ENCODE data around the gene PTAFR.

PTAFR gene

DNA sequence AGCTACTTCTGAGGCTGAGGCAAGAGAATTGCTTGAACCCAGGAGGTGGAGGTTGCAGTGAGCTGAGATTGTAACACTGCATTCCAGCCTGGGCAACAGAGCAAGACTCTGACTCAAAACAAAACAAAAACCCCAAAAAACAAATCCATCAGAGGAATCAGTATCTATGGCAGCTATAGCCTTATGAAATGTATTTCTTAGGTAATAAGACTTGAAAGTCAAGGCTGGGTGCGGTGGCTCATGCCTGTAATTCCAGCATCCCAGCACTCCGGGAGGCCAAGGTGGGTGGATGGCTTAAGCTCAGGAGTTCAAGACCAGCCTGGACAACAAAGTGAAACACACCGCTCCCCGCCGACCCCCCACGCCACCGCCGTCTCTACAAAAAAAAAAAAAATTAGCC is 56.9 kb downstream of the PTAFR start:
- DNase-seq (ENCODE audit: low read depth in 3 of 3) = no peak

DNA sequence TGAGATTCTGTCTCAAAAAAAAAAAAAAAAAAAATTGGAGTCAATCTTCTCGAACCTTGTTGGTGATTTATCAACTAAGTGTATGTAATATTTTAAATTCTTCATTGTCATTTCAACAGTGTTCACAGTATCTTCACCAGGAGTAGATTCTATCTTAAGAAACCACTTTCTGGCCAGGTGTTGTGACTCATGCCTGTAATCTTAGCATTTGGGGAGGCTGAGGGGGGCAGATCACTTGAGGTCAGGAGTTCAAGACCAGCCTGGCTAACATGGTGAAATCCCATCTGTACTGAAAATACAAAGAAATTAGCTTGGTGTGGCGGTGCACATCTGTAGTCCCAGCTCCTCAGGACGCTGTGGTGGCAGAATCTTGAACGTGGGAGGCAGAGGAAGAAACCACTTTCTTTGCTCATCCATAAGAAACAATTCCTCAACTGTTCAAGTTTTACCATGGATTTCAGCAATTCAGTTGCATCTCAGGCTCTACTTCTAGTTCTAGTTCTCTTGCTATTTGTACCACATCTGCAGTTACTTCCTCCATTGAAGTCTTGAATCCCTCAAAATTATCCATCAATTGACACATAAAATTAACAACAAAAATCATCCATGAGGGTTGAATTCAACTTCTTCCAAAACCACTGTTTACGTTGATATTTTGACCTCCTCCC is 57.7 kb downstream of the PTAFR start:
- DNase-seq (ENCODE audit: low read depth in 3 of 3) = no peak

DNA sequence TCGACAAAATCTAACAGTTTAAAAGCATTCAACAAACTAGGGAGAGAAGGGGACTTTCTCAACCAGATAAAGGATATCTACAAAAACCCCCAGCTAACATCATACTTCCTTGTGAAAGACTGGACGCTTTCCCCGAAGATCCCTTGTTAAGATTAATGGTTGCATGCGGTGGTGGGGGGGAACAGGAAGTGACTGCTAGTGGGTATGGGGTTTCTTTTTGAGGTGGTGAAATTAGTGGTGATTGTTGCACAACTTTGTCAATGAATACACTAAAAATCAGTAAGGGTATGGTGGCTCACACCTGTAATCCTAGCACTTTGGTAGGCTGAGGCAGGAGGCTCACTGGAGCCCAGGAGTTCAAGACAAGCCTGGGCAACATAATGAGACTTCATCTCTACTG is 61.2 kb downstream of the PTAFR start:
- peak in 2 of 3 donors; percentile 8 to 32 for DNase-seq (ENCODE audit: low read depth in 3 of 3)

DNA sequence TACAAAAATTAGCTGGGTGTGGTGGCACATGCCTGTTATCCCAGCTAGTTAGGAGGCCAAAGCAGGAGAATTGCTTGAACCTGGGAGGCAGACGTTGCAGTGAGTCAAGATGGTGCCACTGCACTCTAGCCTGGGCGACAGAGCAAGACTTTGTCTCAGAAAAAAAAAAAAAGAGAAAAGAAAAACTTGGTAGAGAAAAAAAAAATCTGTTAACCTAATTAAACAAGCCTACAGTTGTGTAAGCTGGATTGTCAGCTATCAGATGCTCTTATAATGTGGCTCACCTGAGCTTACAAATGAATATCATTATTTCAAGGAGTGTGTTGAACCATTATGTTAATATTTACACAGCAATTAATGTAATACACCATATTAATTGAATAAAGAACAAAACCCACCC is 61.6 kb downstream of the PTAFR start:
- DNase-seq (ENCODE audit: low read depth in 3 of 3) = no peak

DNA sequence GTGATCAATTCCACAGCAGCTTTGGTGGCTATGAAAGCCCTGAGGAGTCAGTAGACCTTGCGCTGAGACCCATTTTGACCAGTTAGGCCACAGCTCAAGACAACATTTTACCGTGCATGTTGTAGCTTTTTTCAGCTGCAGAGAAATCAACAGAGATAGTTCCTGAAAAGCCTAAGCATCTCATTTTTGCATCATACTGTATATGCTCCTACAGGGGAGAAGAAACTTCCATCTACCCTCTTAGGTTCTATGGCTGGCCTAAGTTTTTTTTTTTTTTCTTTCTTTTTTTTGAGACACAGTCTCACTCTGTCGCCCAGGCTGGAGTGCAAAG is 63.3 kb downstream of the PTAFR start:
- no peak for DNase-seq (ENCODE audit: low read depth in 3 of 3)

DNA sequence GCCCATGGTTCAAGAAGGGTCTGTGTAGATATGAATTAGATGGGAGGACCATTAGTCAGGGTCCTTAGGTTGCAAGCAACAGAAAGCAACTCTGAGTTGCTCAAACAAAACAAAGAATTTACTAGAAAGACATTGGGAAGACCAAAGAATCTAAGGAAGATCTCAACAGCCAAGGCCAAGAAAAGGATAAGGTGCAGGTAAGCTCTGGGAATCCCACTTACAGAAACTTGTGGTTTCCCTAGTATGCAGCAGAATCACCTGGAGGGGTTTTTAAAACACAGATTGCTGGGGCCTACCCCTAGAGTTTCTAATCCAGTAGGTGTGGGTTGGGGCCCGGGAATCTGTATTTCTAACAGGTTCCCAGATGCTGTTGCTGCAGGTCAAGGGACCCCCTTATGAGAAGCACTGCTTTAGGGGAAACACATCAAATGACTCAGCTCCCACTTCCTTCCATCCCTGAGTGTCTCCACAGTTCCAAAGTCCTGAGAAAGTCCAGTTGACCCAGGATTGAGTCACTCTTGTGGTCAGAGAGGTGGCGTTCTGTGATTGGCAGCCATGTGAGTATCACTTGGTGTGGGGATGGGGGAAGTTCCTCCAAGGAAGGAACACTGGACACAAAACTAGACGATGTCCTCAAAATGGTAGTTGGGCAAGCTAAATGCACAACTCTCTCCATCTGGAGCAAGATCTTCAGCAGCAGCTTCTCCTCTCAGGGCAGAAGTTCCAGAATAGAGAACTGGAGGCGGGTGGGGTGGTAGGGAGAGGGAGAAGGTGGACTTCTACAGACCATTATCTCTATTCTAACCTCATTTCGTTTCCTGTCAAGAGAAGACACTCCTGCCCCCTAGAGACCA is 63.9 kb downstream of the PTAFR start:
- DNase-seq (ENCODE audit: low read depth in 3 of 3) = no peak

DNA sequence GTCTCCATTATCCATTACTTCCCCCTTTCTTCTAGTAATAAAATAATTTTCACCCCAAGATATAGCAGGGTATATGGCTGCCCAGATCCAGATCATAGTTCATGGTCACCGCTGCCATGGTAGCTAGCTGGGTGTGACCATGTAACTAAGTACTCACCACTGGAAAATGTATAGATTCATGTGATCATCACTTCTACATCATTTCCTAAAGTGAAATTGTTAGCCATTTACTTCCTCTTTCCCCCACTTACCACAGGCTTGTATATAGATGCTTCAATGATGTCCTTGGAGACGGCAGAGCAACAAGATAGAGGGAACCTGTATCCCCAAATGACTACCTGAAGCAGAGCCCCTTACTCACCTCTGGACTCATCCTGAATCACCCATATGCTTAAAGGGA is 65.3 kb downstream of the PTAFR start:
- DNase-seq (ENCODE audit: low read depth in 3 of 3) = no peak

DNA sequence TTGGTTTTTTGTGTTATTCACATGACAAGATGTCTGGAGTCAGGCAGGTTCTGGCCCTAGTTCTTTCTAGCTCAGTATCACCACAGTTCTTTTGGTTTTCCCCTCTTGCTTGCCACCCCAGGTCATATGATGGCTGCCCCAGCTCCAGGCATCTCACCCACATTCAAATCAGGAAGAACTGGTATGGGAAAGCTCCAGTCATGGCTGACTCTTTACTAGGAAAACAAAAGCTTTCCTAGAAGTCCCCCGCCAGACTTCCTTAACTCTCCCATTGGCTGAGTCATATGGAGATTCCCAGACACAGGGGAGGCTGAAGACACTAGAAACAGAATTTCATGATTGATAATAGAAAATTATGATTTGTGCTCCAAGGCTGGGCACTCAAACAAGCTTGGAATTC is 65.9 kb downstream of the PTAFR start:
- no peak for DNase-seq (ENCODE audit: low read depth in 3 of 3)

DNA sequence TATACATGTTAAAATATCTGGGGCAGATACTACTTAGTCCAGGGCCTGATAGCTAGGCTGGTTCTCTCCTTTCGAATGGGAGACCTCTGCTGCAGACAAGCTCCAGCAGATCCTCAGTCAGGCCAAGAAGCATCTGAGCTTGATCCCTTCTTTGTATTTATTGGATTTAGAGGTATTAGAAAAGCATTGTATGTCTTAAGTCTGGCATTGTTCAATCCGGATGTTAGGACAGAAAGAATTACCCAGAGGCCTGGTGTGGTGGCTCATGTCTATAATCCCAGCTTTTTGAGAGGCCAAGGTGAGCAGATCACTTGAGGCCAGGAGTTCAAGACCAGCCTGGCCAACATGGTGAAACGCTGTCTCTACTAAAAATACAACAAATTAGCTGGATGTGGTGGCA is 66.9 kb downstream of the PTAFR start:
- no peak for DNase-seq (ENCODE audit: low read depth in 3 of 3)

DNA sequence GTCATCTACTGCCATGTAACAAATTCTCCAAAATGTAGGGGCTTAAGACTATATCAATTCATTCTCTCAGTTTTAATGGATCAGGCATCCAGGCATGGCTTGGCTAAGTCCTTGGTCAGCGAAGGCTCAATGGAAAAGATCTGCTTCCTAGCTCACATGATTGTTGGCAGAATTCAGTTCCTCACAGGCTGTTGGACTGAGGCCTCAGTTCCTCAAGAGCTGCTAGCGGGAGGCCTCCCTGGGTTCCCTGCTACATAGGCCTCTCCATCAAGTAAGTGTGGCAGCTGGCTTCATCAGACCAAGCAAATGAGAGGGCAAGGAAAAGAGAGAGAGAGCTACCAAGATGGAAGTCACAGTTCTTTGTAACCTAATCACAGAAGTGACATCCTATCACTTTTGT is 68.5 kb downstream of the PTAFR start:
- DNase-seq (ENCODE audit: low read depth in 3 of 3) = no peak

DNA sequence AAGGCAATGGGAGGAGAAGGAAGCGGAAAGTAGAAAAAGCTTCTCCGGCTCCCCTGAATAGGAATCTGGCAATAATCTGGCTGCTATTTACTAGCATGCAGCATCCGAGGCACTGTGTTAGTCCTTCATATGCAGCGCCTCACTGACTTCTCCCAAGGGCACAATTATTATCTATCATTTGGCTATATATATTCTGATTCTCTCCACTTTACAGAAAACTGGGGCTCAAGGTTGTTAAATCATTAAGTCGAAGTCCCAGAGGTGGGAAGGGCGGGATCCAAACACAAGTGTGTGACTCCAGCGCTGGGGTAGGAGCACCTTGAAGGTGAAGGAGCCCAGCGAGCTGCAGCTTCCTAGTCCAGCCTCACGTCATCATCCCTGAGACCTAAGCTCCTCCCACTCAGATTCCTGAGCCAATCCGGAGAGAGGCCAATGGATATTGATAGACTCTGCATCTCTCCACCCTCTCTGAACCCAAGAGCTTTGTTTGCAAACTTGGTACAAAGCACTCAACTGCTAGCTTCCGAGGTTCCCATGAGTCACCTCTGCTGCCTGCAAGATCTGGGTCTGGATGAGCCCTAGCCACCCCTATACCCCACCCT is 71.5 kb downstream of the PTAFR start:
- DNase-seq (ENCODE audit: low read depth in 3 of 3) = no peak

DNA sequence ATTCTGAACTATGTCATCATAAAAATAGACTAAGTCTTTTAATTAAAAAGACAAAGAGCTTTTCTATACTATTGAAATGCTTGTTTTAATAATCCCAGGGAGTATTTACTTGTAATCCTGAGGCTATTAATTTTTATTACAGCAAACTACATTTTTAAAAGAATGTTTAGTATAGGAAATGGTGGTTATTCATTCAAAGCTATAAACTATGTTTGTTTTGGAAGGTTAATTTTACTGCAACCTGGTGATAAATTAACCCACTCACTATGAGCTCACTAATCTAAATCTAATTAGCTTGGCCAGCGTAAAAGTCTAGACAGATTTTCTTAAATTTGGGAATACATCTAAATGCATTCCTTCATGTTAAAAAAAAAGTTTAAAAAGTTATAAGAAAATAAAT is 74.3 kb downstream of the PTAFR start:
- DNase-seq (ENCODE audit: low read depth in 3 of 3) = no peak

DNA sequence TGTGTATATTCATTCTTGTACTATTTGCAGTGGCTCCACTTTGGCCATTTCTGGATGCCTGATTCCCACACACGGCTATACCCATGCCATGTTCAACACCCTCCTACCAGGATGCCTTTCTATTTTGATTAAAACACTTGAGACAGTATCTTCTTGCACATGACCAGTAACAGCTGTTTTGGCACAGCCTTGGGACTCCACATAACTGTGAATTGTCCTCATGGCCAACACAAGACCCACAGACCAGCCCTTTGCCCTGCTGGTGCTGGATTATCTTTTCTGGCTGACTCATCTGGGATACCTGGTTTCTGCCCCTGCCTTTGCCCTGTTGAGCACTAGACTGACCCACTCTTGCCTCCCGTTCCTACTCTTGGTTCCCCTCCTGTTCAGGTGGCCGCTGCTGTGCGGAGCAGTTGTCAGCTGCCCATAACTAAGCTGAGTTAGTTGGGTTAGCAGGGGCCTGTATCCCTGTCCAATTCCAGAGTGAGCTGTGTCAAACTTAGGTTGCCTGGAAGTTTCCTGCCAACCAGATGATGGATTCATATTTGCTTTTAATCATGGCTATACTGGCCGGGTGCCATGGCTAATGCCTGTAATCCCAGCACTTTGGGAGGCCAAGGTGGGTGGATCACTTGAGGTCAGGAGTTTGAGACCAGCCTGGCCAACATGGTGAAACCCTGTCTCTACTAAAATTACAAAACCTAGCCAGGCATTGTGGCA is 77.3 kb downstream of the PTAFR start:
- DNase-seq (ENCODE audit: low read depth in 3 of 3) = no peak
